Left ventricle myocardium inferior (tissue), 1 donor: ENCODE data around the gene GRPR. TPM values are rescaled to one million over a fixed set of nuclear protein-coding genes. Genes with fewer than 3 reads are reported as not detected.

ENCODE experiments used
- DNase-seq: peaks from one replicate; pipeline ENCODE4 v3.0.0-alpha.2; 2020
- H3K27ac ChIP-seq: fragments of 200-600 bp; replicated peaks from 2 replicates; pipeline ENCODE4 v1.8.0; 2021
- H3K27me3 ChIP-seq: fragments of 200-600 bp; 2 replicates; pipeline ENCODE4 v1.8.0; 2021; ENCODE audit warnings: low read depth
- H3K36me3 ChIP-seq: fragments of 200-600 bp; 2 replicates; pipeline ENCODE4 v1.8.0; 2021
- H3K4me1 ChIP-seq: fragments of 200-600 bp; 2 replicates; pipeline ENCODE4 v1.8.0; 2021
- H3K4me3 ChIP-seq: fragments of 200-600 bp; 2 replicates; pipeline ENCODE4 v1.8.0; 2021; ENCODE audit warnings: mild to moderate bottlenecking, moderate library complexity
- H3K9me3 ChIP-seq: fragments of 200-600 bp; replicated peaks from 2 replicates; pipeline ENCODE4 v1.8.0; 2021
- intact Hi-C: fragments of 100-400 bp; cut with micrococcal nuclease; formaldehyde crosslinking; loops from one replicate; pipeline ENCODE4 v1.11.0; 2022
- long read RNA-seq: library from polyadenylated mRNA; unstranded; transcript quantifications from one replicate; pipeline ENCODE4 v2.0.0, GENCODE V29; 2021
- total RNA-seq: library from RNA; stranded (reverse); fragmentation: NEBNext Ultra II Directional; extraction: Animal tissue kit (Norgen Biotek cat#: 25700); gene quantifications from one replicate; pipeline ENCODE4 v1.2.1, GENCODE V29; 2021
- TF ChIP-seq, protein P1 (sequence below): fragments of 200-600 bp; IDR thresholded peaks from 2 replicates; pipeline ENCODE4 v1.8.0; 2021; ENCODE audit warnings: antibody characterized with exemption, mild to moderate bottlenecking, borderline replicate concordance
- donor health status: DM: no; HTN: yes; CAD: no; lungs with severe emphysema.

Gene GRPR
- total RNA-seq, result 0.30 TPM
- long read RNA-seq, result 0 reads

DNA sequence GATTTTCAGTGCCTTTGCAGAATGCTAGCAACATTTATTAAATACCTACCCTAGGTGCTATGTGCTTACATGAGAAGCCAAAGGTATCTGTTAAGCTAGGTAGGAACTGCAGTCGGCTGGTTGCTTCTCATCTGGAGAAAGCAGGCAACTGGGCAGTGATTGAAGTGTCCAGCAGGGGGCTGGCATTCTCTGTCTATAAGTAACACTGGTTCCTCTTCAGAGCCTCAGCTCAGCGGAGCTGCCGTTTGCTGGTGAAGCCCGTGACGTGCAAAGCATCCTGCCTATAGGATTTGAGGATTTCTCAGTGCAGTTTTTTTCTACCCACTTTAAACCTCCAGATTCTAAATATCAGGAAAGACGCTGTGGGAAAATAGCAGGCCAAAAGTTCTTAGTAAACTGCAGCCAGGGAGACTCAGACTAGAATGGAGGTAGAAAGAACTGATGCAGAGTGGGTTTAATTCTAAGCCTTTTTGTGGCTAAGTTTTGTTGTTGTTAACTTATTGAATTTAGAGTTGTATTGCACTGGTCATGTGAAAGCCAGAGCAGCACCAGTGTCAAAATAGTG, at the start of gene GRPR:
TSS of gene GRPR (plus strand) at position 344 of the 565 bp plus-strand sequence. CDS start 389 bp downstream, outside the sequence.
- intact Hi-C loops, result no loop called here
- Histone ChIP-seq H3K36me3 (no peaks in the 10 kb centered on the region), H3K27me3 (no peaks in the 10 kb centered on the region), H3K4me3 (no peak within 1 kb of the TSS), H3K9me3 (no peaks in the 10 kb centered on the region), H3K27ac (no peak within 1 kb of the TSS), H3K4me1 (no peaks in the 10 kb centered on the region)
- TF ChIP-seq, protein P1, sequence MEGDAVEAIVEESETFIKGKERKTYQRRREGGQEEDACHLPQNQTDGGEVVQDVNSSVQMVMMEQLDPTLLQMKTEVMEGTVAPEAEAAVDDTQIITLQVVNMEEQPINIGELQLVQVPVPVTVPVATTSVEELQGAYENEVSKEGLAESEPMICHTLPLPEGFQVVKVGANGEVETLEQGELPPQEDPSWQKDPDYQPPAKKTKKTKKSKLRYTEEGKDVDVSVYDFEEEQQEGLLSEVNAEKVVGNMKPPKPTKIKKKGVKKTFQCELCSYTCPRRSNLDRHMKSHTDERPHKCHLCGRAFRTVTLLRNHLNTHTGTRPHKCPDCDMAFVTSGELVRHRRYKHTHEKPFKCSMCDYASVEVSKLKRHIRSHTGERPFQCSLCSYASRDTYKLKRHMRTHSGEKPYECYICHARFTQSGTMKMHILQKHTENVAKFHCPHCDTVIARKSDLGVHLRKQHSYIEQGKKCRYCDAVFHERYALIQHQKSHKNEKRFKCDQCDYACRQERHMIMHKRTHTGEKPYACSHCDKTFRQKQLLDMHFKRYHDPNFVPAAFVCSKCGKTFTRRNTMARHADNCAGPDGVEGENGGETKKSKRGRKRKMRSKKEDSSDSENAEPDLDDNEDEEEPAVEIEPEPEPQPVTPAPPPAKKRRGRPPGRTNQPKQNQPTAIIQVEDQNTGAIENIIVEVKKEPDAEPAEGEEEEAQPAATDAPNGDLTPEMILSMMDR, result peak; percentile 73
- DNase-seq, result peak; percentile 55

DNA sequence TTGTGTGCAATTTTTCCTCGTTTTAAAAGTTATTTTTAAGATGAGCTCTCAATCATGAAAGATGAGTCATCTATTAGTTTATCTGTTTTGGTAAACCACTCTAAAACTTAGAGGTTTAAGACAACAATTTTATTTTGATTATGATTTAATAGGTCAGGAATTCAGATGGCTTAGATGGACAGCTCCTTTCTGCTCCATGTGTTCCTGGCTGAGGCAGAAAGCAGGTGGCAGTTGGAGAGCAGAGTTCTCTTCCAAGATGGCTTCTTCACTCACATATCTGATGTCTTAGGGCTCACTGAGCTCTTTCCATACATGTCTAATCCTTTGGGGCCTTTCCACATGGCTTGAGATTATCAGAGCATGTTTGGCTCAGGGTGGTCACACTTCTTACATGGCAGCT, 48.3 kb upstream of the GRPR start:
- TF ChIP-seq, protein P1, result no peak
- H3K27me3 ChIP-seq, result no peaks in the 10 kb centered on the region
- no peak overlapping the region for H3K4me3 ChIP-seq
- H3K27ac ChIP-seq, result no peak overlapping the region
- intact Hi-C loops, result no loop called here
- H3K4me1 ChIP-seq, result no peaks in the 10 kb centered on the region
- no peaks in the 10 kb centered on the region for H3K9me3 ChIP-seq
- H3K36me3 ChIP-seq, result no peaks in the 10 kb centered on the region
- no peak for DNase-seq

DNA sequence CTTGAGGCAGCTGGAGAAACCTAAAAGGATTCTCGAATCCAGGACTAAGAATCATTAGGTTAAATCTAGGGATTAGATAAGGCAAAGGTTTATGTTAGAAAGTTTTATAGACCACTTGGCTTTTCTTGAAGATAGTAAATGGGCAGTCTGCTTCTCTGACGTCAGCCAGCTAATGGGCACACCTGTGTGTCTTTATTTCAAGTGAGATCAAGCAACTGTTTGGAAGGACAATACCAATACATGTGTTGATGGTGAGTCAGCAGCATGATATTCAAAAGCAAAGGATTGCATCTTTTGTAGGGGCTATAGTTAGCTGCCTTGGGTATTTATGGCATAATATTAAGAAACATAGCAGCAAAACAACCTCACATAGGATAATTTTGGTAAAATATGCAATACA, 46.5 kb upstream of the GRPR start:
- H3K4me3 ChIP-seq, result no peak overlapping the region
- TF ChIP-seq, protein P1, result no peak
- no peaks in the 10 kb centered on the region for H3K4me1 ChIP-seq
- H3K27ac ChIP-seq, result no peak overlapping the region
- no peaks in the 10 kb centered on the region for H3K9me3 ChIP-seq
- no peaks in the 10 kb centered on the region for H3K36me3 ChIP-seq
- intact Hi-C loops, result no loop called here
- no peak for DNase-seq
- H3K27me3 ChIP-seq, result no peaks in the 10 kb centered on the region

DNA sequence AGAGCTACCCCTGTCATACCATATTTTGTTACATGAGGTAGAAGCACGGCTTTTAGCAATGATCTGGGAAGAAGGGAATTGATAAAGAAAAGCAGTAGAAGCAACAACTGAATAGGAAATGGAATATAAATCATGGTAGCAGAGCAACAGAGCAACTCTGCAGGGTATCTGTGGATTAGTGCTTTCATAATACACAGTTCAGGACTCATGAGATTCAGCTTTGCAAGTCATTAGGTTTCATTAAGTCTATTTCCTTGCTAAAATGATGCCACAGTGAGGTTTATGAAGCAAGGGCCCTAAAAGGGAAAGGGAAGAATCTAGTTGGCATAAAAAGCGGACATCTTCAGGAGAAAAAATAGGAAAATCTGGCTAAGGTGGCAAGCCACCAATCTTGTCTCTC, 45.6 kb upstream of the GRPR start:
- no peak for DNase-seq
- Histone ChIP-seq H3K9me3 (no peaks in the 10 kb centered on the region), H3K36me3 (no peaks in the 10 kb centered on the region), H3K27me3 (no peaks in the 10 kb centered on the region), H3K27ac (no peak overlapping the region), H3K4me3 (no peak overlapping the region), H3K4me1 (no peaks in the 10 kb centered on the region)
- TF ChIP-seq, protein P1, result no peak
- intact Hi-C loops, result no loop called here

DNA sequence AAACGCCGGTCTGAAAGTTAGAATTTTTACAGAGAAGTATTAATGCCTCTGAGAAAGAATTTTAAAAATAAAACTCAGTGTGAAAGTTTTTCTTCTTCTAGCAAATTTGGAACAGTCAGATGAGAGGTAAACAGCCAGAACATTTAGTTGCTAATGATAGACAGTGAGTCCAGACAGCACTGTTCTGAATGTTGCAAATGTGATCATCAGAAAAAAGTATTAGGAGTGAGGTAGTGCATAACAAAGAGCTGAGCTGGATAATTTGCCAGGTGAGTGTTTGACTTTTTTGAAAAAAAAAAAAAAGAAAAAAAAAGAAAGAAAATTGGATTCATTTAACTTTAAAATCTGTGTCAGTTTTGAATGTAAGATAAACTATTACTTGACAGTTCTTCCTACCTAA, 42.0 kb upstream of the GRPR start:
- H3K4me1 ChIP-seq, result no peaks in the 10 kb centered on the region
- H3K36me3 ChIP-seq, result no peaks in the 10 kb centered on the region
- no peaks in the 10 kb centered on the region for H3K27me3 ChIP-seq
- TF ChIP-seq, protein P1, result no peak
- no peak overlapping the region for H3K27ac ChIP-seq
- H3K4me3 ChIP-seq, result no peak overlapping the region
- DNase-seq, result no peak
- no peaks in the 10 kb centered on the region for H3K9me3 ChIP-seq
- intact Hi-C loops, result no loop called here
